H1 (cell line): ENCODE measurements around the gene STEAP1B. TPM values are rescaled to one million over a fixed set of nuclear protein-coding genes. Genes with fewer than 3 reads are reported as not detected.

Source experiments
- POLR2A ChIP-seq, 2 experiments: IDR thresholded peaks; 1 replicate in 1 of 2; 2 replicates in 1 of 2; pipeline ENCODE4 v1.6.1; 2011; ENCODE audit warnings: low read depth in 2 of 2, low read length in 2 of 2, mild to moderate bottlenecking in 2 of 2; ENCODE audit errors: control extremely low read depth in 1 of 2
- polyA plus RNA-seq, 7 experiments: library from polyadenylated mRNA; depleted of rRNA in 3 of 7; stranded (reverse) in 5 of 7; unstranded in 2 of 7; fragments of >200 nt in 5 of 7; fragments of 200-250 nt in 2 of 7; gene quantifications; 1 replicate in 5 of 7; 2 replicates in 1 of 7; 4 replicates in 1 of 7; pipeline versions ENCODE4 v1.2.1 to v1.2.3, GENCODE V29; 2011 to 2013; ENCODE audit warnings: missing spikeins in 2 of 7, mixed read lengths in 2 of 7
- total RNA-seq: library from RNA; stranded (reverse); fragmentation: NEBNext Ultra II Directional; extraction: Animal tissue kit (Norgen Biotek cat#: 25700); gene quantifications from 2 replicates; pipeline ENCODE4 v1.2.1, GENCODE V29; 2021
- TF ChIP-seq, protein P1 (sequence below): fragments of 300-600 bp; sonication (generic); IDR thresholded peaks from 2 replicates; pipeline ENCODE4 v1.7.1; 2012; ENCODE audit warnings: low read length, moderate library complexity, mild to moderate bottlenecking, inconsistent platforms; ENCODE audit not compliant: insufficient replicate concordance

The STEAP1B gene
- total and polyA plus RNA-seq, 2 of the 8 experiments (the other 6 are each of a cell fraction or from before 2014, with no cell fraction given) = 5.4 to 8.7 TPM

DNA sequence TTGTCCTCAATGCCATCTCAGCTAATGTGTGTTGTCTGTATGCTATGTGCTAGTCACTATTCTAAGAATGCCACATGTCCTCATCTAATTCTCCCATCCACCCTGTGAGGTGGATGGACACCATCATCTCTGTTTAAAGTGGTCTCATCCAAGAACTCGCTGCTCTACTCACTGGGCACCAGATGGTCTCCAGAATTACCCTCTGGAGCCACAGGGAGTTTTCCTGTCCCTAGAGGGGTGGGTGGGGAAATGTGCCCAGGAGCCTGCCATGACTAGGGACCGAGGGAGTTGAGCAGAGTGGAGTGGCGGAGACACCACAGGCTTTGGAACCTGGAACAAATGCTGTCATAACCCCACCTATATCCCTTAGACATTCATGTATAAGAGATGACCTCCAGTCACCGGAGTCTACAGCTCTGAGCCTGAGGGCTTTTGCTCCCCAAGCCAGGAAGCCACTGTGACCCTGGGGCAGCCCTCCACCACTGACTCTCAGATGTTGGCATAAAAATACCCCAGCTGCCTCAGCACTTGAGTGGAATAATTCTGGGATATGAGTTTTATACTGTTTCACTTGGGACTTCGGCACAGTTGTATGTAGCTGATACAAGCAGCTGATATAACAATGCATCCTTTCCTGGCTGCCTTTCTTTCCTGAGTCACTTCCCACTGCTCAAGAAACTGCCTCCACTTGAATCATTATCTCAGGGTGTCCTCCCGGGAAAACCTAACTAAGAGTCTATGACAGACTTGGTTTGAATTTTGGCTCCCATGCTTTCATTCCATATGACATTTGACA, 81.5 kb downstream of the STEAP1B start (continued):
- TF ChIP-seq, protein P1, sequence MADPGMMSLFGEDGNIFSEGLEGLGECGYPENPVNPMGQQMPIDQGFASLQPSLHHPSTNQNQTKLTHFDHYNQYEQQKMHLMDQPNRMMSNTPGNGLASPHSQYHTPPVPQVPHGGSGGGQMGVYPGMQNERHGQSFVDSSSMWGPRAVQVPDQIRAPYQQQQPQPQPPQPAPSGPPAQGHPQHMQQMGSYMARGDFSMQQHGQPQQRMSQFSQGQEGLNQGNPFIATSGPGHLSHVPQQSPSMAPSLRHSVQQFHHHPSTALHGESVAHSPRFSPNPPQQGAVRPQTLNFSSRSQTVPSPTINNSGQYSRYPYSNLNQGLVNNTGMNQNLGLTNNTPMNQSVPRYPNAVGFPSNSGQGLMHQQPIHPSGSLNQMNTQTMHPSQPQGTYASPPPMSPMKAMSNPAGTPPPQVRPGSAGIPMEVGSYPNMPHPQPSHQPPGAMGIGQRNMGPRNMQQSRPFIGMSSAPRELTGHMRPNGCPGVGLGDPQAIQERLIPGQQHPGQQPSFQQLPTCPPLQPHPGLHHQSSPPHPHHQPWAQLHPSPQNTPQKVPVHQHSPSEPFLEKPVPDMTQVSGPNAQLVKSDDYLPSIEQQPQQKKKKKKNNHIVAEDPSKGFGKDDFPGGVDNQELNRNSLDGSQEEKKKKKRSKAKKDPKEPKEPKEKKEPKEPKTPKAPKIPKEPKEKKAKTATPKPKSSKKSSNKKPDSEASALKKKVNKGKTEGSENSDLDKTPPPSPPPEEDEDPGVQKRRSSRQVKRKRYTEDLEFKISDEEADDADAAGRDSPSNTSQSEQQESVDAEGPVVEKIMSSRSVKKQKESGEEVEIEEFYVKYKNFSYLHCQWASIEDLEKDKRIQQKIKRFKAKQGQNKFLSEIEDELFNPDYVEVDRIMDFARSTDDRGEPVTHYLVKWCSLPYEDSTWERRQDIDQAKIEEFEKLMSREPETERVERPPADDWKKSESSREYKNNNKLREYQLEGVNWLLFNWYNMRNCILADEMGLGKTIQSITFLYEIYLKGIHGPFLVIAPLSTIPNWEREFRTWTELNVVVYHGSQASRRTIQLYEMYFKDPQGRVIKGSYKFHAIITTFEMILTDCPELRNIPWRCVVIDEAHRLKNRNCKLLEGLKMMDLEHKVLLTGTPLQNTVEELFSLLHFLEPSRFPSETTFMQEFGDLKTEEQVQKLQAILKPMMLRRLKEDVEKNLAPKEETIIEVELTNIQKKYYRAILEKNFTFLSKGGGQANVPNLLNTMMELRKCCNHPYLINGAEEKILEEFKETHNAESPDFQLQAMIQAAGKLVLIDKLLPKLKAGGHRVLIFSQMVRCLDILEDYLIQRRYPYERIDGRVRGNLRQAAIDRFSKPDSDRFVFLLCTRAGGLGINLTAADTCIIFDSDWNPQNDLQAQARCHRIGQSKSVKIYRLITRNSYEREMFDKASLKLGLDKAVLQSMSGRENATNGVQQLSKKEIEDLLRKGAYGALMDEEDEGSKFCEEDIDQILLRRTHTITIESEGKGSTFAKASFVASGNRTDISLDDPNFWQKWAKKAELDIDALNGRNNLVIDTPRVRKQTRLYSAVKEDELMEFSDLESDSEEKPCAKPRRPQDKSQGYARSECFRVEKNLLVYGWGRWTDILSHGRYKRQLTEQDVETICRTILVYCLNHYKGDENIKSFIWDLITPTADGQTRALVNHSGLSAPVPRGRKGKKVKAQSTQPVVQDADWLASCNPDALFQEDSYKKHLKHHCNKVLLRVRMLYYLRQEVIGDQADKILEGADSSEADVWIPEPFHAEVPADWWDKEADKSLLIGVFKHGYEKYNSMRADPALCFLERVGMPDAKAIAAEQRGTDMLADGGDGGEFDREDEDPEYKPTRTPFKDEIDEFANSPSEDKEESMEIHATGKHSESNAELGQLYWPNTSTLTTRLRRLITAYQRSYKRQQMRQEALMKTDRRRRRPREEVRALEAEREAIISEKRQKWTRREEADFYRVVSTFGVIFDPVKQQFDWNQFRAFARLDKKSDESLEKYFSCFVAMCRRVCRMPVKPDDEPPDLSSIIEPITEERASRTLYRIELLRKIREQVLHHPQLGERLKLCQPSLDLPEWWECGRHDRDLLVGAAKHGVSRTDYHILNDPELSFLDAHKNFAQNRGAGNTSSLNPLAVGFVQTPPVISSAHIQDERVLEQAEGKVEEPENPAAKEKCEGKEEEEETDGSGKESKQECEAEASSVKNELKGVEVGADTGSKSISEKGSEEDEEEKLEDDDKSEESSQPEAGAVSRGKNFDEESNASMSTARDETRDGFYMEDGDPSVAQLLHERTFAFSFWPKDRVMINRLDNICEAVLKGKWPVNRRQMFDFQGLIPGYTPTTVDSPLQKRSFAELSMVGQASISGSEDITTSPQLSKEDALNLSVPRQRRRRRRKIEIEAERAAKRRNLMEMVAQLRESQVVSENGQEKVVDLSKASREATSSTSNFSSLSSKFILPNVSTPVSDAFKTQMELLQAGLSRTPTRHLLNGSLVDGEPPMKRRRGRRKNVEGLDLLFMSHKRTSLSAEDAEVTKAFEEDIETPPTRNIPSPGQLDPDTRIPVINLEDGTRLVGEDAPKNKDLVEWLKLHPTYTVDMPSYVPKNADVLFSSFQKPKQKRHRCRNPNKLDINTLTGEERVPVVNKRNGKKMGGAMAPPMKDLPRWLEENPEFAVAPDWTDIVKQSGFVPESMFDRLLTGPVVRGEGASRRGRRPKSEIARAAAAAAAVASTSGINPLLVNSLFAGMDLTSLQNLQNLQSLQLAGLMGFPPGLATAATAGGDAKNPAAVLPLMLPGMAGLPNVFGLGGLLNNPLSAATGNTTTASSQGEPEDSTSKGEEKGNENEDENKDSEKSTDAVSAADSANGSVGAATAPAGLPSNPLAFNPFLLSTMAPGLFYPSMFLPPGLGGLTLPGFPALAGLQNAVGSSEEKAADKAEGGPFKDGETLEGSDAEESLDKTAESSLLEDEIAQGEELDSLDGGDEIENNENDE = no peak
- TF ChIP-seq POLR2A (IDR thresholded peaks at IDR 0.05; ENCODE audit: control extremely low read depth in 1 of 2, low read depth in 2 of 2, low read length in 2 of 2) = no peak
